SK-N-SH (cell line): Measurements from ENCODE around the gene IL9. TPM values are rescaled to one million over a fixed set of nuclear protein-coding genes. Genes with fewer than 3 reads are reported as not detected.

Source experiments
- CTCF ChIA-PET: fragments of 300-600, 350-600 bp; formaldehyde crosslinking; extraction: SDS; loops from one replicate; lab custom pipeline; 2021; lab: Yijun Ruan, JAX
- POLR2A ChIA-PET: fragments of 350-600 bp; sonication (Branson Sonifier 250); formaldehyde crosslinking; extraction: SDS; loops from one replicate; lab custom pipeline; 2020; ENCODE audit warnings: antibody characterized with exemption, inconsistent platforms; lab: Yijun Ruan, JAX
- DNase-seq: peaks from one replicate; pipeline ENCODE4 v3.0.0; 2012
- H2AFZ ChIP-seq: fragments of 200-600 bp; sonication (generic); 2 replicates; pipeline ENCODE4 v1.8.1; 2016; ENCODE audit warnings: antibody characterized with exemption, mild to moderate bottlenecking, low read depth
- H3F3A ChIP-seq: fragments of 200-600 bp; sonication (generic); replicated peaks from 2 replicates; pipeline ENCODE3; 2016; ENCODE audit warnings: antibody characterized with exemption, mild to moderate bottlenecking; ENCODE audit not compliant: insufficient read depth
- H3K27ac ChIP-seq, 2 experiments: fragments of 200-500 bp in 1 of 2; fragments of 200-600 bp in 1 of 2; sonication (Bioruptor generic) in 1 of 2; sonication (generic), shearing (Covaris generic) in 1 of 2; 2 replicates each; pipeline versions ENCODE4 v1.5.1 to v1.6.1; 2014 to 2016; ENCODE audit warnings: low read depth in 2 of 2, inconsistent platforms in 1 of 2, low read length in 1 of 2, mild to moderate bottlenecking in 1 of 2, mixed read lengths in 1 of 2
- H3K27me3 ChIP-seq: fragments of 200-600 bp; sonication (generic), shearing (Covaris generic); 2 replicates; pipeline ENCODE4 v1.6.1; 2016; ENCODE audit warnings: mixed run types; ENCODE audit not compliant: insufficient read depth
- H3K36me3 ChIP-seq, 2 experiments: fragments of 200-500 bp in 1 of 2; fragments of 200-600 bp in 1 of 2; sonication (Bioruptor generic) in 1 of 2; sonication (generic) in 1 of 2; replicated peaks in 1 of 2; 2 replicates each; pipeline versions ENCODE3 to v1.5.1; 2014 to 2016; ENCODE audit warnings: low read length in 1 of 2, mild to moderate bottlenecking in 1 of 2; ENCODE audit not compliant: insufficient read depth in 2 of 2, control insufficient read depth in 1 of 2
- H3K4me1 ChIP-seq, 2 experiments: fragments of 200-500 bp in 1 of 2; fragments of 200-600 bp in 1 of 2; sonication (Bioruptor generic) in 1 of 2; sonication (generic), shearing (Covaris generic) in 1 of 2; 2 replicates each; pipeline versions ENCODE4 v1.5.1 to v1.6.1; 2014 to 2016; ENCODE audit warnings: low read depth in 1 of 2, low read length in 1 of 2, mixed run types in 1 of 2; ENCODE audit not compliant: insufficient read depth in 2 of 2, control insufficient read depth in 1 of 2
- H3K4me2 ChIP-seq: fragments of 200-600 bp; sonication (generic), shearing (Covaris generic); 2 replicates; pipeline ENCODE4 v1.6.1; 2017; ENCODE audit warnings: mixed run types
- H3K4me3 ChIP-seq, 2 experiments: fragments of 200-500 bp in 1 of 2; fragments of 200-600 bp in 1 of 2; sonication (Bioruptor generic) in 1 of 2; sonication (generic), shearing (Covaris generic) in 1 of 2; 2 replicates each; pipeline versions ENCODE4 v1.5.1 to v1.8.1; 2014 to 2016; ENCODE audit warnings: low read depth in 2 of 2, inconsistent platforms in 1 of 2, low read length in 1 of 2, mild to moderate bottlenecking in 1 of 2, mixed read lengths in 1 of 2, moderate library complexity in 1 of 2
- H3K79me2 ChIP-seq: fragments of 200-600 bp; sonication (generic); 2 replicates; pipeline ENCODE4 v1.8.1; 2017; ENCODE audit warnings: mild to moderate bottlenecking; ENCODE audit not compliant: insufficient read depth
- H3K9ac ChIP-seq: fragments of 200-600 bp; sonication (generic); 2 replicates; pipeline ENCODE4 v1.6.1; 2017; ENCODE audit warnings: mixed run types
- H3K9me2 ChIP-seq: fragments of 200-600 bp; sonication (generic); 2 replicates; pipeline ENCODE4 v1.6.1; 2017; ENCODE audit warnings: mixed run types
- H3K9me3 ChIP-seq: fragments of 200-600 bp; sonication (generic); 2 replicates; pipeline ENCODE4 v1.6.1; 2017; ENCODE audit warnings: mixed run types, mild to moderate bottlenecking, moderate library complexity
- H4K20me1 ChIP-seq: fragments of 200-600 bp; sonication (generic); 2 replicates; pipeline ENCODE4 v1.6.1; 2017; ENCODE audit warnings: mild to moderate bottlenecking, mixed run types; ENCODE audit not compliant: insufficient read depth
- EP300 ChIP-seq, 2 experiments: IDR thresholded peaks; 2 replicates each; pipeline versions ENCODE4 v1.4.0 to v1.6.1; 2012; ENCODE audit warnings: borderline replicate concordance in 1 of 2, low read depth in 1 of 2, low read length in 1 of 2
- FOSL2 ChIP-seq: IDR thresholded peaks from 2 replicates; pipeline ENCODE4 v1.4.0; 2012; ENCODE audit warnings: low read depth, mild to moderate bottlenecking, moderate library complexity, borderline replicate concordance
- GABPA ChIP-seq: IDR thresholded peaks from 2 replicates; pipeline ENCODE4 v1.4.0; 2012; ENCODE audit warnings: low read depth, mild to moderate bottlenecking
- JUND ChIP-seq: IDR thresholded peaks from 2 replicates; pipeline ENCODE4 v1.4.0; 2012
- MXI1 ChIP-seq: IDR thresholded peaks from 2 replicates; pipeline ENCODE4 v1.6.1; 2012; ENCODE audit warnings: mild to moderate bottlenecking, low read depth, low read length, improper control_type of control experiment
- NFIC ChIP-seq: IDR thresholded peaks from 2 replicates; pipeline ENCODE4 v1.4.0; 2012; ENCODE audit warnings: borderline replicate concordance
- PBX3 ChIP-seq: IDR thresholded peaks from 2 replicates; pipeline ENCODE4; 2012
- POLR2AphosphoS5 ChIP-seq: IDR thresholded peaks from 2 replicates; pipeline ENCODE4 v1.6.1; 2012; ENCODE audit warnings: low read depth, low read length
- REST ChIP-seq: IDR thresholded peaks from 2 replicates; pipeline ENCODE4 v1.6.1; 2012; ENCODE audit warnings: mild to moderate bottlenecking, low read depth, low read length, moderate library complexity
- TAF1 ChIP-seq: IDR thresholded peaks from 2 replicates; pipeline ENCODE4 v1.6.1; 2012; ENCODE audit warnings: low read depth, mild to moderate bottlenecking, low read length, moderate library complexity, borderline replicate concordance
- TCF12 ChIP-seq: IDR thresholded peaks from 2 replicates; pipeline ENCODE4 v1.4.0; 2012
- TEAD4 ChIP-seq: IDR thresholded peaks from 2 replicates; pipeline ENCODE4 v1.4.0; 2012; ENCODE audit warnings: mild to moderate bottlenecking, borderline replicate concordance; ENCODE audit not compliant: insufficient read depth
- WGBS: methylation state at CpG from one replicate; pipeline ENCODE4 v1.1.6; 2017; ENCODE audit warnings: low lambda C conversion rate; 5-methylcytosine and 5-hydroxymethylcytosine counted together
- polyA plus RNA-seq, 3 experiments: library from polyadenylated mRNA; depleted of rRNA; stranded (reverse); fragments of >200 nt; gene quantifications; 2 replicates each; pipeline ENCODE4 v1.2.3, GENCODE V29; 2012
- TF ChIP-seq, protein P1 (sequence below): fragments of 200-600 bp; sonication (generic); IDR thresholded peaks from 2 replicates; pipeline ENCODE4 v1.6.1; 2017; ENCODE audit warnings: antibody characterized with exemption, mild to moderate bottlenecking, moderate library complexity

IL9 gene
- polyA plus RNA-seq, 1 of the 3 experiments (the other 2 are of a cell fraction): not detected

DNA sequence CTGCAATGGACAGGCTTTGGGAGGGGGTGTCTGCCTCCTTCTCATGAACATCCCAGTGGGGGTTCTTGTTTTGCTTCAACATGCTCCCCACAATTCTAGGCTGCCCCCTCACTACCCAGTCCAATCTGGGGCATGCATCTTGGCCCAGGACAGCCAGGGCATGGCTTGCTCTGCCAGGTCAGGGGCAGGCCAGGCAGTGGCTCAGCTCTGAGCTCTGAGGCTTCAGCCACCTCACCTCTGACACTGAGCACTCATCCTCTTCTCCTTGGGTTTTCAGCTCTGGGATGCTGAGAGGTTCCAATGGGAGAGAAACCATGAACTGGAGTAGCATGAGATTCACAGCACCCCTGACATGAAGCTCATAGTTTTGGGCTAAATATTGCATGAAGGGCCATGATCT lies 49.3 kb downstream of the IL9 start (continued):
- TF ChIP-seq, protein P1, sequence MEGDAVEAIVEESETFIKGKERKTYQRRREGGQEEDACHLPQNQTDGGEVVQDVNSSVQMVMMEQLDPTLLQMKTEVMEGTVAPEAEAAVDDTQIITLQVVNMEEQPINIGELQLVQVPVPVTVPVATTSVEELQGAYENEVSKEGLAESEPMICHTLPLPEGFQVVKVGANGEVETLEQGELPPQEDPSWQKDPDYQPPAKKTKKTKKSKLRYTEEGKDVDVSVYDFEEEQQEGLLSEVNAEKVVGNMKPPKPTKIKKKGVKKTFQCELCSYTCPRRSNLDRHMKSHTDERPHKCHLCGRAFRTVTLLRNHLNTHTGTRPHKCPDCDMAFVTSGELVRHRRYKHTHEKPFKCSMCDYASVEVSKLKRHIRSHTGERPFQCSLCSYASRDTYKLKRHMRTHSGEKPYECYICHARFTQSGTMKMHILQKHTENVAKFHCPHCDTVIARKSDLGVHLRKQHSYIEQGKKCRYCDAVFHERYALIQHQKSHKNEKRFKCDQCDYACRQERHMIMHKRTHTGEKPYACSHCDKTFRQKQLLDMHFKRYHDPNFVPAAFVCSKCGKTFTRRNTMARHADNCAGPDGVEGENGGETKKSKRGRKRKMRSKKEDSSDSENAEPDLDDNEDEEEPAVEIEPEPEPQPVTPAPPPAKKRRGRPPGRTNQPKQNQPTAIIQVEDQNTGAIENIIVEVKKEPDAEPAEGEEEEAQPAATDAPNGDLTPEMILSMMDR: no peak
- no peak for TF ChIP-seq JUND
- TF ChIP-seq NFIC: no peak
- no peak for TF ChIP-seq POLR2AphosphoS5
- TF ChIP-seq EP300 (IDR thresholded peaks at IDR 0.05; ENCODE audit: borderline replicate concordance in 1 of 2, low read depth in 1 of 2, low read length in 1 of 2): no peak
- TF ChIP-seq FOSL2: no peak
- no peak for TF ChIP-seq TAF1

- H2AFZ ChIP-seq: no peak overlapping the region
- no peak for DNase-seq
- POLR2A ChIA-PET: no interaction called here
- H3K4me2 ChIP-seq: no peak overlapping the region
- H3K9me3 ChIP-seq: no peaks in the 10 kb centered on the region
- no peaks in the 10 kb centered on the region for H3F3A ChIP-seq
- no peaks in the 10 kb centered on the region for H3K79me2 ChIP-seq
- H3K9me2 ChIP-seq: no peaks in the 10 kb centered on the region
- no peaks in the 10 kb centered on the region; the same call in 1 of the 2 replicates for H3K27me3 ChIP-seq
- H3K4me1 ChIP-seq: no peaks in the 10 kb centered on the region
- H3K9ac ChIP-seq: no peak overlapping the region
- H3K36me3 ChIP-seq: no peaks in the 10 kb centered on the region
- CTCF ChIA-PET: interaction anchor here (0.9 to 9.4 kb wide), 4 partner anchors 10 to 378 kb away, joined by 3 to 47 read pairs (median 5); no protein-coding TSS in a partner anchor
- no peaks in the 10 kb centered on the region for H4K20me1 ChIP-seq
- no peak overlapping the region for H3K4me3 ChIP-seq
- no peak overlapping the region for H3K27ac ChIP-seq
- WGBS: 49% methylated on average over 3 of the region's 6 CpGs
- TF ChIP-seq POLR2AphosphoS5: no peak
- TF ChIP-seq TEAD4: no peak
- TF ChIP-seq TCF12: no peak
- no peak for TF ChIP-seq MXI1
- TF ChIP-seq REST: no peak
- no peak for TF ChIP-seq GABPA
- TF ChIP-seq PBX3: no peak
Observed at GRCh38 chr5:135843571-135844337, 51.9 kb downstream of the IL9 start.
